ENCODE results near the gene HTRA2.

- TF ChIP-seq CTCF (IDR thresholded peaks at IDR 0.05) = no peak
- no peak for TF ChIP-seq POLR2A (IDR thresholded peaks at IDR 0.05)
Observed at GRCh38 chr2:74515981-74516633, 13.6 kb upstream of the HTRA2 start.

Data from transverse colon (tissue), 3 donors.